ENCODE data around the gene C12orf54.

GRCh38 chr12:48445538-48445937 is 36.8 kb upstream of the C12orf54 start:
- TF ChIP-seq POLR2A (IDR thresholded peaks at IDR 0.05) = no peak
- no peak for TF ChIP-seq CTCF (IDR thresholded peaks at IDR 0.05)
